Fibroblast of skin of right quadriceps (primary cell): ENCODE data around the gene SPON2.

Source experiments
- DNase-seq: peaks from one replicate; pipeline ENCODE4 v3.0.0-alpha.2; 2013

The SPON2 gene

GRCh38 chr4:1208266-1208961 is 36.0 kb upstream of the SPON2 start:
- DNase-seq: no peak

GRCh38 chr4:1207603-1208265 is 35.4 kb upstream of the SPON2 start:
- DNase-seq: no peak

GRCh38 chr4:1207157-1207470 is 34.7 kb upstream of the SPON2 start:
- DNase-seq: no peak

GRCh38 chr4:1206299-1207156 is 34.1 kb upstream of the SPON2 start:
- no peak for DNase-seq

- DNase-seq: no peak
These were observed 33.4 kb upstream of the SPON2 start for GRCh38 chr4:1205586-1206298.

- no peak for DNase-seq
These were observed 32.6 kb upstream of the SPON2 start for GRCh38 chr4:1204828-1205585.

- no peak for DNase-seq
These were observed 32.0 kb upstream of the SPON2 start for GRCh38 chr4:1204286-1204827.

GRCh38 chr4:1203026-1203616 is 30.7 kb upstream of the SPON2 start:
- DNase-seq: no peak

GRCh38 chr4:1202526-1203011 is 30.2 kb upstream of the SPON2 start:
- no peak for DNase-seq

GRCh38 chr4:1201851-1202525 is 29.6 kb upstream of the SPON2 start:
- DNase-seq: peak; percentile 83

GRCh38 chr4:1200425-1201035 is 28.1 kb upstream of the SPON2 start:
- peak; percentile 87 for DNase-seq

GRCh38 chr4:1199556-1200331 is 27.4 kb upstream of the SPON2 start:
- no peak for DNase-seq

- no peak for DNase-seq
These were observed 25.9 kb upstream of the SPON2 start for GRCh38 chr4:1198098-1198844.

GRCh38 chr4:1196421-1197183 is 24.2 kb upstream of the SPON2 start:
- no peak for DNase-seq

- no peak for DNase-seq
These were observed 23.6 kb upstream of the SPON2 start for GRCh38 chr4:1195891-1196401.

GRCh38 chr4:1195109-1195671 is 22.8 kb upstream of the SPON2 start:
- no peak for DNase-seq
